T-helper 2 cell treated with Interferon-gamma antibody and Interleukin-4, amounts not matched to agents 5 μg/mL and 100 μg/mL, for 36 hours (primary cell): ENCODE measurements around the gene RPS21.

Experiments used
- DNase-seq: peaks from one replicate; pipeline ENCODE4 v3.0.0; 2021; ENCODE audit warnings: low spot score
- H3K27ac Mint-ChIP-seq: one replicate; pipeline ENCODE4 v1.8.0; 2021; ENCODE audit warnings: mild to moderate bottlenecking, mixed read lengths
- H3K27me3 Mint-ChIP-seq: one replicate; pipeline ENCODE4 v1.8.0; 2021; ENCODE audit warnings: low read depth, mixed read lengths
- H3K36me3 Mint-ChIP-seq: one replicate; pipeline ENCODE4 v1.8.0; 2021; ENCODE audit warnings: low read depth, mixed read lengths
- H3K4me1 Mint-ChIP-seq: one replicate; pipeline ENCODE4 v1.8.0; 2021; ENCODE audit warnings: low read depth, mixed read lengths
- H3K4me3 Mint-ChIP-seq: one replicate; pipeline ENCODE4 v1.8.0; 2022; ENCODE audit warnings: mild to moderate bottlenecking, moderate library complexity, mixed read lengths
- H3K9me3 Mint-ChIP-seq: one replicate; pipeline ENCODE4 v1.8.0; 2021; ENCODE audit warnings: mixed read lengths

RPS21 gene

GRCh38 chr20:62400021-62400420, 13.1 kb downstream of the RPS21 start:
- Mint-ChIP-seq H3K36me3 (peaks cover 14% of the 10 kb centered on the region), H3K27me3 (no peaks in the 10 kb centered on the region), H3K27ac (no peak overlapping the region), H3K9me3 (peaks cover 6% of the 10 kb centered on the region), H3K4me1 (peaks cover 2% of the 10 kb centered on the region), H3K4me3 (no peak overlapping the region)
- no peak for DNase-seq

- peaks cover 12% of the 10 kb centered on the region for H3K36me3 Mint-ChIP-seq
- no peak overlapping the region for H3K4me3 Mint-ChIP-seq
- H3K4me1 Mint-ChIP-seq = peaks cover 6% of the 10 kb centered on the region
- H3K9me3 Mint-ChIP-seq = peaks cover 6% of the 10 kb centered on the region
- no peaks in the 10 kb centered on the region for H3K27me3 Mint-ChIP-seq
- H3K27ac Mint-ChIP-seq = no peak overlapping the region
- no peak for DNase-seq
Observed at GRCh38 chr20:62400541-62400940, 13.6 kb downstream of the RPS21 start.

GRCh38 chr20:62401331-62401779, 14.5 kb downstream of the RPS21 start:
- peaks cover 12% of the 10 kb centered on the region for H3K4me1 Mint-ChIP-seq
- no peak for DNase-seq

GRCh38 chr20:62402456-62403150, 15.7 kb downstream of the RPS21 start:
- peaks cover 5% of the 10 kb centered on the region for H3K9me3 Mint-ChIP-seq
- H3K27me3 Mint-ChIP-seq = no peaks in the 10 kb centered on the region
- no peak overlapping the region for H3K27ac Mint-ChIP-seq

More at GRCh38 chr20:62401331-62401779, 14.5 kb downstream of the RPS21 start:
- Mint-ChIP-seq H3K4me3 (no peak overlapping the region), H3K36me3 (peaks cover 12% of the 10 kb centered on the region), H3K27me3 (no peaks in the 10 kb centered on the region), H3K27ac (no peak overlapping the region), H3K9me3 (peaks cover 6% of the 10 kb centered on the region)

GRCh38 chr20:62403331-62403730, 16.4 kb downstream of the RPS21 start:
- Mint-ChIP-seq H3K27me3 (no peaks in the 10 kb centered on the region), H3K36me3 (peaks cover 5% of the 10 kb centered on the region), H3K9me3 (no peaks in the 10 kb centered on the region), H3K4me1 (peaks cover 15% of the 10 kb centered on the region), H3K27ac (no peak overlapping the region), H3K4me3 (no peak overlapping the region)
- no peak for DNase-seq

More at GRCh38 chr20:62402456-62403150, 15.7 kb downstream of the RPS21 start:
- peaks cover 12% of the 10 kb centered on the region for H3K4me1 Mint-ChIP-seq
- no peak for DNase-seq
- no peak overlapping the region for H3K4me3 Mint-ChIP-seq
- peaks cover 7% of the 10 kb centered on the region for H3K36me3 Mint-ChIP-seq

- no peaks in the 10 kb centered on the region for H3K9me3 Mint-ChIP-seq
- no peak for DNase-seq
- H3K4me1 Mint-ChIP-seq = peaks cover 15% of the 10 kb centered on the region
- H3K27me3 Mint-ChIP-seq = no peaks in the 10 kb centered on the region
- H3K4me3 Mint-ChIP-seq = peak overlapping the region; percentile 34
- peaks cover 5% of the 10 kb centered on the region for H3K36me3 Mint-ChIP-seq
- H3K27ac Mint-ChIP-seq = no peak overlapping the region
Observed at GRCh38 chr20:62404112-62404665, 17.3 kb downstream of the RPS21 start.

- no peak overlapping the region for H3K4me3 Mint-ChIP-seq
- H3K4me1 Mint-ChIP-seq = peaks cover 20% of the 10 kb centered on the region
Observed at GRCh38 chr20:62404761-62405107, 17.8 kb downstream of the RPS21 start.

GRCh38 chr20:62405108-62405980, 18.4 kb downstream of the RPS21 start:
- no peak for DNase-seq
- H3K36me3 Mint-ChIP-seq = peaks cover 2% of the 10 kb centered on the region
- peak overlapping the region; percentile 86 for H3K4me3 Mint-ChIP-seq
- no peaks in the 10 kb centered on the region for H3K27me3 Mint-ChIP-seq
- H3K9me3 Mint-ChIP-seq = no peaks in the 10 kb centered on the region
- H3K4me1 Mint-ChIP-seq = peaks cover 23% of the 10 kb centered on the region
- H3K27ac Mint-ChIP-seq = peak overlapping the region; percentile 80

More at GRCh38 chr20:62404761-62405107, 17.8 kb downstream of the RPS21 start:
- peaks cover 4% of the 10 kb centered on the region for H3K36me3 Mint-ChIP-seq
- H3K27ac Mint-ChIP-seq = no peak overlapping the region
- no peaks in the 10 kb centered on the region for H3K9me3 Mint-ChIP-seq
- H3K27me3 Mint-ChIP-seq = no peaks in the 10 kb centered on the region
- no peak for DNase-seq

- peaks cover 23% of the 10 kb centered on the region for H3K4me1 Mint-ChIP-seq
- DNase-seq = no peak
- H3K36me3 Mint-ChIP-seq = no peaks in the 10 kb centered on the region
- no peaks in the 10 kb centered on the region for H3K9me3 Mint-ChIP-seq
- peak overlapping the region; percentile 80 for H3K27ac Mint-ChIP-seq
- H3K4me3 Mint-ChIP-seq = peak overlapping the region; percentile 86
- no peaks in the 10 kb centered on the region for H3K27me3 Mint-ChIP-seq
Observed at GRCh38 chr20:62405981-62406513, 19.1 kb downstream of the RPS21 start.

GRCh38 chr20:62406635-62407176, 19.8 kb downstream of the RPS21 start:
- Mint-ChIP-seq H3K4me3 (peak overlapping the region; percentile 86), H3K27me3 (no peaks in the 10 kb centered on the region), H3K36me3 (no peaks in the 10 kb centered on the region), H3K27ac (no peak overlapping the region), H3K9me3 (no peaks in the 10 kb centered on the region), H3K4me1 (peaks cover 23% of the 10 kb centered on the region)
- DNase-seq = no peak

- H3K9me3 Mint-ChIP-seq = no peaks in the 10 kb centered on the region
- DNase-seq = peak; percentile 93
- H3K4me3 Mint-ChIP-seq = peak within 1 kb of the TSS; percentile 86
- H3K36me3 Mint-ChIP-seq = no peaks in the 10 kb centered on the region
- H3K27me3 Mint-ChIP-seq = no peaks in the 10 kb centered on the region
- peaks cover 23% of the 10 kb centered on the region for H3K4me1 Mint-ChIP-seq
- peak within 1 kb of the TSS; percentile 86 for H3K27ac Mint-ChIP-seq
Observed at GRCh38 chr20:62407221-62407992, 20.5 kb downstream of the RPS21 start, which contains the start of gene CABLES2. Gene CABLES2, minus strand, starts transcription at chr20:62407285. Its CDS starts 9 bp downstream, at chr20:62407276.

- Mint-ChIP-seq H3K4me3 (peak overlapping the region; percentile 80), H3K9me3 (no peaks in the 10 kb centered on the region), H3K36me3 (no peaks in the 10 kb centered on the region), H3K27me3 (no peaks in the 10 kb centered on the region), H3K4me1 (peaks cover 23% of the 10 kb centered on the region), H3K27ac (peak overlapping the region; percentile 86)
- no peak for DNase-seq
Observed at GRCh38 chr20:62408055-62408454, 21.2 kb downstream of the RPS21 start.

GRCh38 chr20:62408640-62409039, 21.7 kb downstream of the RPS21 start:
- H3K36me3 Mint-ChIP-seq = no peaks in the 10 kb centered on the region
- H3K4me1 Mint-ChIP-seq = peaks cover 23% of the 10 kb centered on the region
- no peak overlapping the region for H3K27ac Mint-ChIP-seq
- no peak overlapping the region for H3K4me3 Mint-ChIP-seq
- DNase-seq = no peak
- H3K9me3 Mint-ChIP-seq = no peaks in the 10 kb centered on the region
- H3K27me3 Mint-ChIP-seq = no peaks in the 10 kb centered on the region
